GM12892 (cell line): ENCODE results near the gene PRDM16.

Experiments used
- POLR2A ChIP-seq: IDR thresholded peaks from 2 replicates; pipeline ENCODE4 v1.6.1; 2011; ENCODE audit warnings: low read depth, low read length, control low read depth
- POLR2AphosphoS5 ChIP-seq: IDR thresholded peaks from 2 replicates; pipeline ENCODE4 v1.6.1; 2011; ENCODE audit warnings: low read depth, low read length, control low read depth

DNA sequence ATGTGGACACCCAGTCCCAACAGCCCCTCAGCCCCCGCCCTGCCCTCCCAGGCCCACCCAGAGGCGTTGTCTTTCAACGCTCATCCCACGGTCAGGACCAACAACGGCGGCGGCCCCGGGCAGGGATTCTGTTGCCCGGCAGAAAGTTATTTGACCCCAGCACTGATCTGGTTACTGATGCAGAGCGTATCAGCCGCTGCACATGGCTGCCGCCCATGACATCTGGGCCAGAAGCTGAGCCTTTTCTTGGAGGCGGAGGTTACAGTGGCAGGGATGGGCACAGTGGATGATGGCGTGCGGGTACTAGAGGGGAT is 258.3 kb downstream of the PRDM16 start:
- no peak for TF ChIP-seq POLR2A
- TF ChIP-seq POLR2AphosphoS5 = no peak
